ENCODE measurements around the gene TGFA. TPM values are rescaled to one million over a fixed set of nuclear protein-coding genes. Genes with fewer than 3 reads are reported as not detected.

The TGFA gene
- total RNA-seq, 2 experiments from 2014 or later, result not detected

GRCh38 chr2:70565039-70565731 lies 11.6 kb upstream of the TGFA start:
- Mint-ChIP-seq H3K9me3 (ENCODE audit: low read depth) (no peaks in the 10 kb centered on the region), H3K4me3 (no peak overlapping the region), H3K27me3 (peaks cover 4% of the 10 kb centered on the region), H3K27ac (no peak overlapping the region), H3K4me1 (no peaks in the 10 kb centered on the region), H3K36me3 (no peaks in the 10 kb centered on the region)
- DNase-seq, result no peak
- ATAC-seq, result no peak
- CTCF ChIA-PET, result no interaction called here

DNA sequence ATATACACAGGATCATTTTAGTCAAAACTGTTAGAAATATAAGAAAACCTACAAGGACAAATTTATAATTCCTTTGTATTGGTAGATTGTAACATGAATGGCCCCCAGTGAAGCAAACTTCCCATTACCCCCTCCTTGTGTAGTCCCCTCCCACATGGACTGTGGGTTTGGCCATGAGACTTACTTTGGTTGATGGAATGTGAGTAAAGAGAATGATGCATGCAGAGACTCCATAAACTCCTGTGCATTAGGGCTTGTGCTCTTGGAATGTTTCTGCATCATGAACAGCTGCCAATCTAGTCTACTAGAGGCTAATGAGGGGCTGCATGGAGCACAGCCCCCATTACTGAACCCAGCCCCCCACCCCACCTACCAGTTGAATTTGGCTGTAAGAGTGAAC lies 8.3 kb upstream of the TGFA start:
- H3K36me3 Mint-ChIP-seq, result no peaks in the 10 kb centered on the region
- CTCF ChIA-PET, result no interaction called here
- no peak overlapping the region for H3K27ac Mint-ChIP-seq
- ATAC-seq (no peak), DNase-seq (no peak)
- peaks cover 24% of the 10 kb centered on the region for H3K27me3 Mint-ChIP-seq
- no peaks in the 10 kb centered on the region for H3K4me1 Mint-ChIP-seq
- no peaks in the 10 kb centered on the region for H3K9me3 Mint-ChIP-seq (ENCODE audit: low read depth)
- H3K4me3 Mint-ChIP-seq, result no peak overlapping the region

GRCh38 chr2:70560442-70560841 lies 6.8 kb upstream of the TGFA start:
- DNase-seq (no peak), ATAC-seq (no peak)
- Mint-ChIP-seq H3K27ac (no peak overlapping the region), H3K9me3 (ENCODE audit: low read depth) (no peaks in the 10 kb centered on the region), H3K36me3 (no peaks in the 10 kb centered on the region), H3K27me3 (peaks cover 32% of the 10 kb centered on the region), H3K4me1 (no peaks in the 10 kb centered on the region), H3K4me3 (no peak overlapping the region)
- CTCF ChIA-PET, result no interaction called here

GRCh38 chr2:70560040-70560439 lies 6.4 kb upstream of the TGFA start:
- no peak for DNase-seq
- Mint-ChIP-seq H3K4me3 (no peak overlapping the region), H3K27me3 (peaks cover 36% of the 10 kb centered on the region), H3K36me3 (no peaks in the 10 kb centered on the region), H3K27ac (no peak overlapping the region), H3K9me3 (ENCODE audit: low read depth) (no peaks in the 10 kb centered on the region), H3K4me1 (no peaks in the 10 kb centered on the region)
- ATAC-seq, result no peak
- CTCF ChIA-PET, result no interaction called here

DNA sequence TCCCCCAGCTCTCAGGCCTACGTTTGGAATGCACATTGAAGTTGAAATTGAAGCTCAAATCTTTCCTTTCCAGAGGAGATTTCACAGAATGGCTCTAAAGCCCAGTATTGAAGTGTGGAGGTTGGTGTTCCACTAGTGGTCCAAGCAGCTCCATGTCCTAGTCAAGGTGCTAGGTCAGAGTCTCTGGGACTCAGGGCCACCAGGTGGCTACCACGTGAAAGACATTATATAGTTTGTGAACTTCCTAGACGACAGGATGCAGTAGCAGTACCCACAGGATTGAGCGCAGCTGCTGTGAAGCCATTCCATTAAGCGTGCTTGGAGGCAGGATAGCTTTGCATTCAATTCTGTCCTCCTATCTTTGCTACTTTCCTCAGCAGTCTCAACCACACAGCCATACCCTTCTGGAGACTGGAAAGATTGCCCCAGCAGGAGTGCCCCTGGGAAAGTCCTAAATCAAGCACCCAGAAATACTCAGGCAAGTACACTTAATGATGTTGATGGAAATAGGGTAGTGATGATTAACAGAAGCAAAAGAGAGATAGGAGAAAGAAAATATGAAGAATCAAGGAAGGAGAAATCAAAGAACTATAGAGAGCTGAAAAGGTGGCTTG lies 4.7 kb upstream of the TGFA start:
- ATAC-seq, result no peak
- Mint-ChIP-seq H3K27me3 (peaks cover 47% of the 10 kb centered on the region), H3K4me3 (no peak overlapping the region), H3K27ac (no peak overlapping the region), H3K9me3 (ENCODE audit: low read depth) (no peaks in the 10 kb centered on the region), H3K36me3 (no peaks in the 10 kb centered on the region), H3K4me1 (peaks cover 10% of the 10 kb centered on the region)
- DNase-seq, result no peak
- CTCF ChIA-PET, result interaction anchor here (0.9 kb wide), 1 partner anchor 21 kb away, joined by 4 read pairs; no protein-coding TSS in a partner anchor

DNA sequence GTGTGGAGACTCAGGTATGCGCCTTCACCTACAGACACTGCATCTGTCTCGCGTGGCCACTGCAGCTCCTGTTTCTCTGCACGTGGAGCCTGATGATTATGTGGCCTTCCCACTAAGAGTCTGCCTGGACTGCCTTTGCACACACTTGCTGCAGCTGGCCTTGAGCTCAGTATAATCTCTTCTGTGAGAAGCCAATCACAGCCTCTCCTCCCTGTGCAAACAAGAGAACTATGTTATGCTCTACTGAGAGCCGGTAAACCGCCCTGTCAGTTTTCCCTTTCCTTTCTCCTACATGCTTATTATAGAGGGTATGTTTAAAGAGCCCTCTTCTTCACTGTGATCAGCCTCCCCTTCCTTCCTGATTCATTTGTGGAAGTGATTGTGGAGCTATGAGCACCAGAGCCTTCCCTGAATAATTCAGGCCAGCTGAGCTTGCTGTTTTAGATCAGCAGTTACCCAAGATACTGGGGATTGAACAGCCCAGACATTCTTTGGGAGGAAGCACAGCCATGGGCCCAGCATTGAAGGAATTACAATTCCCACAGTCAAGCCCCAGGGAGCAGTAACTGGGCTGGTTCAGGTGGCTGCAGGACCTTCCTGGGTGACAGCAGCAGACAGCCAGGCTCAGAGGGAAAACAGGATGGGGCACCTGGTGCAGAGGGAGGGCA lies 3.7 kb upstream of the TGFA start:
- ATAC-seq, result no peak
- Mint-ChIP-seq H3K27me3 (peaks cover 57% of the 10 kb centered on the region), H3K4me3 (no peak overlapping the region), H3K36me3 (no peaks in the 10 kb centered on the region), H3K27ac (no peak overlapping the region), H3K4me1 (peaks cover 19% of the 10 kb centered on the region), H3K9me3 (ENCODE audit: low read depth) (no peaks in the 10 kb centered on the region)
- DNase-seq, result no peak
- CTCF ChIA-PET, result interaction anchor here (0.9 kb wide), 1 partner anchor 20 kb away, joined by 4 read pairs; no protein-coding TSS in a partner anchor

DNA sequence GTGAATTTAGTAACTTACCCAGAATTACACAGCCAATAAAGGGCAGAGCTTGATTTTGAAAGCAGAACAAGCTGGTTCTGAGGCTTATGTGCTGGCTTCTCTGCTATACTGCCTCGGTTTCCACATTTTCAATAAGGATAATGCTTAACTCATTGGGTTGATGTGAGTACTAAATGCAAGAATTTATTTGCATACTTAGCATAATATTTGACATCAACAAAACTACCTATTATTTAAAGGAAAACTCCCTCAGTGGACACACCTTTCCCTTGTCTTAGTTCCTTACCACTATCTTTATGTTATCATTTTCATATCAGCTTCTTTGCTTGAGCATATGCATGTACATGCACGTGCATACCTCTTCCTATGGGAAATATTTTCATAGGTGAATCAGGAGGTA lies 3.0 kb upstream of the TGFA start:
- H3K27me3 Mint-ChIP-seq, result peaks cover 63% of the 10 kb centered on the region
- DNase-seq (no peak), ATAC-seq (no peak)
- CTCF ChIA-PET, result no interaction called here
- H3K27ac Mint-ChIP-seq, result no peak overlapping the region
- H3K36me3 Mint-ChIP-seq, result no peaks in the 10 kb centered on the region
- no peaks in the 10 kb centered on the region for H3K9me3 Mint-ChIP-seq (ENCODE audit: low read depth)
- no peak overlapping the region for H3K4me3 Mint-ChIP-seq
- peaks cover 19% of the 10 kb centered on the region for H3K4me1 Mint-ChIP-seq

DNA sequence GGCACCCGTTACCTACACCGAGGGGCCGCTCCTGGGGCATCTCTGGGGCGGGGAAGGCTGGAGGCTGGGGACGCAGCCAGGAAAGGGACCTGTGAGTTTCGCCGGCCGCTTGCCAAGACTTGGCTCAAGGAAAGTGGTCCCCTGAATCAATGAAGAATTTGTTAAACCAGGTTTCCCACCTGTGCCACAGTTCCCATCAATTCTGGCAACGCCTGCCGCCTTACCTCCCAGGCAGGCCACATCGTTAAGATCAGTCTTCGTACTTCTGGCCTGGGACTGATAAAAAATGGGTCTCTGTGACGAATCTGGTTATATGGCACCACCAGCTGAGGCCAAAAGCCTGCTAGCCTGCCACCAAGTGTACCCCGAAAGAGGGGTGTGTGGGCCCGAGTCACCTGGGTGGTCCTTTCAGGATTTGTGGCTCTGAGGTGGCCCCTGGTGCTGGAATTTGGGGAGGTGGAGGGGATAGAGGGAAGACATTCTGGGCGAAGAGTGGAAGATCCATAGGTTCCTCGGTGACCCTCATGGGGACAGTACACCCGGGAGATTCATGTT lies 789 bp upstream of the TGFA start:
- no peak overlapping the region for H3K27ac Mint-ChIP-seq
- H3K36me3 Mint-ChIP-seq, result no peaks in the 10 kb centered on the region
- H3K9me3 Mint-ChIP-seq (ENCODE audit: low read depth), result no peaks in the 10 kb centered on the region
- H3K27me3 Mint-ChIP-seq, result peaks cover 77% of the 10 kb centered on the region
- ATAC-seq (no peak), DNase-seq (no peak)
- peak overlapping the region; percentile 59 for H3K4me3 Mint-ChIP-seq
- CTCF ChIA-PET, result interaction anchor here (1.5 kb wide), 1 partner anchor 64 kb away, joined by 4 read pairs; no protein-coding TSS in a partner anchor
- H3K4me1 Mint-ChIP-seq, result peaks cover 19% of the 10 kb centered on the region

GRCh38 chr2:70553334-70553583 lies 367 bp downstream of the TGFA start:
- H3K9me3 Mint-ChIP-seq (ENCODE audit: low read depth), result no peaks in the 10 kb centered on the region
- peaks cover 67% of the 10 kb centered on the region for H3K27me3 Mint-ChIP-seq

DNA sequence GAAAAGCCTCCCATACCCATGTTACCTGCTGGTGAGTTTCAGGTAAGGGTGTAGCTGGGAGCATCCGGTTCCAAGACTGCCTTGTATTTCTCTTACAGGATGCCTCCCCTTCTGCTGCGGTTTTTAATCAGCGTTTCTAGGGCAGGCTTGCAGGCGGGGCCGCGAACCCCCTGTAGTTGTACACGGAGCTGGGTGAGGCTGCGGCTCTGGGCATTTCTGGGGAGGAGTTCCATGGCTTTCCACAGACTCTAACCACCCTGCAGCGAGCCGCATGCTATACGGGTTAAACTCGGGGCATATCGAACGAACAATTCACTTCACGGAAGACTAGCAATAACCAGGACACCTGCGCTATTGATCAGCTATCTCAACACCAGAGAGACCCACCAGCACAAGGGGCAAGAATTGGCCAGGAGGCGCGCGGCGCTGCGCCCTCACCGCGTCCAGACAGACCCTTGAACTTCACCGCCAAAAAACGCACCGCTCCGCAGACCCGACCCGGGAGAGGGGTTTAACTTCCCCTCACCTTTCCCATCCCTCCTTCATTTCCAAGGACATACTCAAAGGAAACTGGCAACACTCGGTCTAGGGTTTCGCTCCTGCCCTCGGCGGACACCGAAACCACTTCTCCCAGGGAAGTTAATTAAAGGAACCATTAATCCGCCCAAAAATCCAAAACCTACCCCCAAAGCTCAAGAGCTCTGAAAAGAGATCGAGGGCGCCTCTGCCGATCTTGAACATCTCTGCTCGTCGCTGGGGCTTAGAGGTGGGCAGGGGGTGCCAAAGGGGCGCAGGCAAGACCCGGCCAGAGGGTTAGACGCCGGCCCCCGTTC lies 909 bp downstream of the TGFA start:
- Mint-ChIP-seq H3K27ac (peak overlapping the region; percentile 26), H3K36me3 (no peaks in the 10 kb centered on the region), H3K4me3 (peak overlapping the region; percentile 56), H3K27me3 (peaks cover 63% of the 10 kb centered on the region), H3K9me3 (ENCODE audit: low read depth) (no peaks in the 10 kb centered on the region), H3K4me1 (peaks cover 19% of the 10 kb centered on the region)
- no peak for DNase-seq
- ATAC-seq, result no peak
- CTCF ChIA-PET, result interaction anchor here (0.6 to 0.9 kb wide), 2 partner anchors 188 to 396 kb away, joined by 3 read pairs; no protein-coding TSS in a partner anchor

More at GRCh38 chr2:70553334-70553583, 367 bp downstream of the TGFA start:
- peaks cover 19% of the 10 kb centered on the region for H3K4me1 Mint-ChIP-seq
- H3K27ac Mint-ChIP-seq, result no peak overlapping the region
- no peaks in the 10 kb centered on the region for H3K36me3 Mint-ChIP-seq
- ATAC-seq (peak; percentile 26), DNase-seq (no peak)
- CTCF ChIA-PET, result no interaction called here
- H3K4me3 Mint-ChIP-seq, result peak overlapping the region; percentile 56

DNA sequence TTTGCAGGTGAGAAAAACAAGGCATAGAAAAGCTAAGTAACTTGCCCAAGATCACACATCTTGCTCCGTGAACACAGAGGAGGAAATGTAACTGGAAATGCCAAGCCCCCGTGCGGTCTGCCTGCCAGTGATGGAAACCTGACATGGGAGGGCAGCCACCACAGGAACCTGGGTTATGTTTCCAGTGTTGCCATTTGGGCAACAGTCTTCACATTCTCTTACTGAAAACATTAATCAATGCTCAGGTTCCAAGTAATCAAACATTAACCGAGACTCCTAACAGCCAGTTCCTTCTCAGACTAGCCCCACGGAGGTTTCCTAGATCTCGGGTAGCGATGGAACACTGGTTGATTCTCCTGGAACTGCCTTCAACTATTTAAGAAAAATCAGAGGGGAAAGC lies 2.5 kb downstream of the TGFA start:
- CTCF ChIA-PET, result interaction anchor here (0.8 kb wide), 1 partner anchor 210 kb away, joined by 3 read pairs; no protein-coding TSS in a partner anchor
- Mint-ChIP-seq H3K4me3 (no peak overlapping the region), H3K36me3 (no peaks in the 10 kb centered on the region), H3K9me3 (ENCODE audit: low read depth) (no peaks in the 10 kb centered on the region), H3K4me1 (peaks cover 19% of the 10 kb centered on the region), H3K27ac (no peak overlapping the region), H3K27me3 (peaks cover 51% of the 10 kb centered on the region)
- ATAC-seq, result no peak
- no peak for DNase-seq

- CTCF ChIA-PET, result interaction anchor here (0.8 kb wide), 1 partner anchor 610 kb away, joined by 3 read pairs; no protein-coding TSS in a partner anchor
- no peak for DNase-seq
- Mint-ChIP-seq H3K27ac (no peak overlapping the region), H3K27me3 (peaks cover 48% of the 10 kb centered on the region), H3K4me3 (no peak overlapping the region), H3K4me1 (peaks cover 19% of the 10 kb centered on the region), H3K9me3 (ENCODE audit: low read depth) (no peaks in the 10 kb centered on the region), H3K36me3 (no peaks in the 10 kb centered on the region)
- no peak for ATAC-seq
Observed at GRCh38 chr2:70549962-70550361, 3.7 kb downstream of the TGFA start.

DNA sequence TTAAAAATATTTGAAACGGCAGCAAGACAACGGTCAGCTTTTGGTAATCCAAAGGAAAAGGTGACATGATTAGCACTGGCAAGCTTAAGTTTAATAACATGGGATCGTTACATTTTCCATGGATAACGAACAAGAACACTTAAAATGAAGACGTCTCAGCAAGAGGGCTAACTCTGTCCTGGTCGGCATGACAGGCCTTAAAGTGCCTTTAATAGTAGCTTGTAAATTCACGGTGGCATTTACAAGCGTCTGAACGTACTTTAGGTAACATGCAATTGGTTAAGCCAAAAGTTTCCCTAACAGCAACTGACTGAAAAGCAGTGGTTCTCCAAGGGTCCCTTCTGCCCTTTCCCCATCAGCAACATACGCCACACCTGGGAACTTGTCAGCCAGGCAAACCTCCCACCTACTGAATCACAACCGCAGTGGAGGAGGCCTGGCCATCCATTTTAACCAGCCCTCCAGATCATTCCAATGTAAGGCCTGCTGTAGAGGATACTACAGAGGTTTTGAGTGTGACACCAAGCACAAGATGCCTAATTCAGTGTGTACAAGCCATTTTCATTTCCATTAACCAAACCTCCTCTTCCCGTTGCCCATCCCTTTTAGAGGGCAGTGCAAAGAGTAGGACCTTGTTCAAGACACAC lies 4.4 kb downstream of the TGFA start:
- no peak for ATAC-seq
- Mint-ChIP-seq H3K9me3 (ENCODE audit: low read depth) (no peaks in the 10 kb centered on the region), H3K27ac (no peak overlapping the region), H3K4me3 (no peak overlapping the region), H3K4me1 (peaks cover 11% of the 10 kb centered on the region), H3K27me3 (peaks cover 46% of the 10 kb centered on the region), H3K36me3 (no peaks in the 10 kb centered on the region)
- no peak for DNase-seq
- CTCF ChIA-PET, result no interaction called here
